HEK293T (cell line): Measurements from ENCODE around the gene ZFP57.
"Not testable (repeated sequence)": the region's sequence is repeated elsewhere in the genome, so short reads cannot be mapped to it uniquely, and the experiment has no call there.

ENCODE experiments used
- CTCF ChIA-PET: fragments of 350-600 bp; formaldehyde crosslinking; extraction: SDS; loops from one replicate; lab custom pipeline; 2021; ENCODE audit warnings: antibody characterized with exemption, inconsistent platforms; lab: Yijun Ruan, JAX
- POLR2A ChIA-PET: fragments of 350-600 bp; formaldehyde crosslinking; extraction: SDS; loops from one replicate; lab custom pipeline; 2020; ENCODE audit warnings: antibody characterized with exemption, inconsistent platforms; lab: Yijun Ruan, JAX
- DNase-seq: peaks from one replicate; pipeline ENCODE4 v3.0.0; 2012; ENCODE audit warnings: mixed read lengths; ENCODE audit errors: extremely low spot score
- ARNT ChIP-seq: fragments of 450-650 bp; IDR thresholded peaks from 2 replicates; pipeline ENCODE4 v1.6.1; 2017; ENCODE audit warnings: mild to moderate bottlenecking
- BHLHE40 ChIP-seq: fragments of 450-650 bp; IDR thresholded peaks from 2 replicates; pipeline ENCODE4 v1.6.1; 2016; ENCODE audit warnings: mild to moderate bottlenecking, moderate library complexity, borderline replicate concordance
- CTBP1 ChIP-seq: fragments of 450-650 bp; IDR thresholded peaks from 2 replicates; pipeline ENCODE4 v1.6.1; 2016; ENCODE audit warnings: borderline replicate concordance
- ELF4 ChIP-seq: fragments of 450-650 bp; IDR thresholded peaks from 2 replicates; pipeline ENCODE4 v1.6.1; 2017; ENCODE audit warnings: antibody characterized with exemption
- FOXA1 ChIP-seq: fragments of 450-650 bp; IDR thresholded peaks from 2 replicates; pipeline ENCODE4 v1.6.1; 2016; ENCODE audit warnings: mild to moderate bottlenecking
- FOXK2 ChIP-seq: fragments of 450-650 bp; IDR thresholded peaks from 2 replicates; pipeline ENCODE4 v1.6.1; 2016; ENCODE audit warnings: mild to moderate bottlenecking
- FOXM1 ChIP-seq: fragments of 450-650 bp; IDR thresholded peaks from 2 replicates; pipeline ENCODE4 v1.6.1; 2017; ENCODE audit warnings: mild to moderate bottlenecking, borderline replicate concordance
- HDGF ChIP-seq: fragments of 450-650 bp; IDR thresholded peaks from 2 replicates; pipeline ENCODE4 v1.6.1; 2017; ENCODE audit warnings: antibody characterized with exemption, borderline replicate concordance
- L3MBTL2 ChIP-seq: fragments of 450-650 bp; conservative IDR thresholded peaks from 2 replicates; pipeline ENCODE4 v1.6.1; 2016; ENCODE audit warnings: mild to moderate bottlenecking
- LEF1 ChIP-seq: fragments of 450-650 bp; IDR thresholded peaks from 2 replicates; pipeline ENCODE4 v1.6.1; 2017; ENCODE audit warnings: mild to moderate bottlenecking, borderline replicate concordance
- NFRKB ChIP-seq: fragments of 450-650 bp; IDR thresholded peaks from 2 replicates; pipeline ENCODE4 v1.6.1; 2016; ENCODE audit warnings: mild to moderate bottlenecking, moderate library complexity
- SP1 ChIP-seq: fragments of 450-650 bp; IDR thresholded peaks from 2 replicates; pipeline ENCODE4 v1.6.1; 2017
- SUZ12 ChIP-seq: fragments of 450-650 bp; IDR thresholded peaks from 2 replicates; pipeline ENCODE4 v1.6.1; 2016; ENCODE audit warnings: mild to moderate bottlenecking
- TARDBP ChIP-seq: fragments of 450-650 bp; IDR thresholded peaks from 2 replicates; pipeline ENCODE4 v1.6.1; 2016
- ZNF384 ChIP-seq: fragments of 450-650 bp; IDR thresholded peaks from 2 replicates; pipeline ENCODE4 v1.6.1; 2016
- TF ChIP-seq, protein P1 (sequence below): fragments of 450-650 bp; IDR thresholded peaks from 2 replicates; pipeline ENCODE4 v1.6.1; 2016

The ZFP57 gene

DNA sequence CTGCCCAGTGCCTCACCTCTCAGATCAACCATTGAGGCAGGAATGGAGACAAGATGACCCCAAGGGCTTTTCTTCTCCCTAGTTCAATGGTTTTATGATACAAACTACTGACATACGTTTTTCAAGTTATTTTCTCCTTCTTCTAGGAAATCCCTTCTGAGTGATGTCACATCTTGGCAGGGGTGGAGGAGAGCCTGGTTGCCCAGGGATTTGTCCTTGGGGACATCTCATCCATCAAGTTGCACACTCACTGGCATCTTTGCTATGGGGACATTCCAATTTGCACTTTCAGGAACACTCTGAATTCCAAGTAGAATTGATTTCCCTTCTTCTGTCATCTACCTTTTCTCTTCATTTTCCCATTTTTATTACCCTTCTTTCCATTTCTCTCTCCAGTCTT is 9.9 kb downstream of the ZFP57 start:
- CTCF ChIA-PET, result interaction anchor here (0.9 kb wide), 1 partner anchor 17 kb away, joined by 3 read pairs; no protein-coding TSS in a partner anchor
- no peak for DNase-seq
- POLR2A ChIA-PET, result no interaction called here
- TF ChIP-seq, protein P1, sequence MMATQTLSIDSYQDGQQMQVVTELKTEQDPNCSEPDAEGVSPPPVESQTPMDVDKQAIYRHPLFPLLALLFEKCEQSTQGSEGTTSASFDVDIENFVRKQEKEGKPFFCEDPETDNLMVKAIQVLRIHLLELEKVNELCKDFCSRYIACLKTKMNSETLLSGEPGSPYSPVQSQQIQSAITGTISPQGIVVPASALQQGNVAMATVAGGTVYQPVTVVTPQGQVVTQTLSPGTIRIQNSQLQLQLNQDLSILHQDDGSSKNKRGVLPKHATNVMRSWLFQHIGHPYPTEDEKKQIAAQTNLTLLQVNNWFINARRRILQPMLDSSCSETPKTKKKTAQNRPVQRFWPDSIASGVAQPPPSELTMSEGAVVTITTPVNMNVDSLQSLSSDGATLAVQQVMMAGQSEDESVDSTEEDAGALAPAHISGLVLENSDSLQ, result no peak
- no peak for TF ChIP-seq FOXA1
- TF ChIP-seq FOXK2, result no peak

DNA sequence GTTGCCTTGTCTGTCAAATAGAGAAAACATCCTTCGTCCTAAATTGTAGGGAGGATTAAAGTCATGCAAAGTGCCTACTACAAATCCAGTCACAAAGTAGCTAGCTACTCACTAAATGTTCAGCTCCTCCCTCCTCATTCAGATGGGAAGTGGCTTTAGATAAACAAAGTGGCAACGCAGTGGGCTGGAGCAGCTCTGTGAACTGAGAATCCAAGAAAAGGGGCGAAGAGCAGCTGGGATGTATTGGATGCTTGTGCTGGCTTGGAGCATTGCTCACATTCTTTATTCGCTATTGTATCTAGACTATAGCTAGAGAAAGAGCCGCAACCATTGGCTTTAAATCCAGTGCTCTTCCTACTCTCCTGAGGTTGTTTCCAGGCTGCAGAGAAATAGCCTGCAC is 13.8 kb downstream of the ZFP57 start:
- no peak for DNase-seq
- CTCF ChIA-PET, result interaction anchor here (1.0 to 7.6 kb wide), 2 partner anchors 15 to 29 kb away, joined by 5 to 118 read pairs; no protein-coding TSS in a partner anchor
- POLR2A ChIA-PET, result interaction anchor here (1.0 kb wide), 1 partner anchor 17 kb away, joined by 5 read pairs; no protein-coding TSS in a partner anchor
- TF ChIP-seq FOXA1, result no peak
- TF ChIP-seq FOXM1, result no peak
- TF ChIP-seq L3MBTL2, result no peak
- no peak for TF ChIP-seq TARDBP
- TF ChIP-seq FOXK2, result no peak
- TF ChIP-seq SP1, result no peak
- TF ChIP-seq CTBP1, result no peak
- TF ChIP-seq, protein P1, result no peak
- no peak for TF ChIP-seq ARNT
- no peak for TF ChIP-seq LEF1
- no peak for TF ChIP-seq SUZ12
- no peak for TF ChIP-seq ZNF384
- TF ChIP-seq ELF4, result no peak
- TF ChIP-seq NFRKB, result no peak
- TF ChIP-seq BHLHE40, result no peak
- TF ChIP-seq HDGF, result no peak

- CTCF ChIA-PET, result interaction anchor here (1.0 to 7.6 kb wide), 2 partner anchors 15 to 30 kb away, joined by 5 to 118 read pairs; no protein-coding TSS in a partner anchor
- TF ChIP-seq TARDBP (no peak), ZNF384 (no peak)
- DNase-seq, result no peak
- POLR2A ChIA-PET, result interaction anchor here (1.0 kb wide), 1 partner anchor 16 kb away, joined by 5 read pairs; no protein-coding TSS in a partner anchor
Measured at GRCh38 chr6:29666826-29667130, 14.2 kb downstream of the ZFP57 start.

GRCh38 chr6:29665942-29666825 is 14.8 kb downstream of the ZFP57 start:
- TF ChIP-seq, protein P1, result peak; percentile 83
- no peak for TF ChIP-seq BHLHE40
- no peak for DNase-seq
- ChIA-PET POLR2A (interaction anchor here (1.0 kb wide), 1 partner anchor 16 kb away, joined by 5 read pairs; no protein-coding TSS in a partner anchor), CTCF (interaction anchor here (0.7 to 7.6 kb wide), 4 partner anchors 14 to 87 kb away, joined by 3 to 118 read pairs (median 4); no protein-coding TSS in a partner anchor)

- ChIA-PET POLR2A (no interaction called here), CTCF (interaction anchor here (7.6 kb wide), 1 partner anchor 11 kb away, joined by 118 read pairs; no protein-coding TSS in a partner anchor)
- no peak for DNase-seq
- TF ChIP-seq BHLHE40, result no peak
- TF ChIP-seq FOXA1, result no peak
- no peak for TF ChIP-seq HDGF
Measured at GRCh38 chr6:29663300-29664042, 17.5 kb downstream of the ZFP57 start.

DNA sequence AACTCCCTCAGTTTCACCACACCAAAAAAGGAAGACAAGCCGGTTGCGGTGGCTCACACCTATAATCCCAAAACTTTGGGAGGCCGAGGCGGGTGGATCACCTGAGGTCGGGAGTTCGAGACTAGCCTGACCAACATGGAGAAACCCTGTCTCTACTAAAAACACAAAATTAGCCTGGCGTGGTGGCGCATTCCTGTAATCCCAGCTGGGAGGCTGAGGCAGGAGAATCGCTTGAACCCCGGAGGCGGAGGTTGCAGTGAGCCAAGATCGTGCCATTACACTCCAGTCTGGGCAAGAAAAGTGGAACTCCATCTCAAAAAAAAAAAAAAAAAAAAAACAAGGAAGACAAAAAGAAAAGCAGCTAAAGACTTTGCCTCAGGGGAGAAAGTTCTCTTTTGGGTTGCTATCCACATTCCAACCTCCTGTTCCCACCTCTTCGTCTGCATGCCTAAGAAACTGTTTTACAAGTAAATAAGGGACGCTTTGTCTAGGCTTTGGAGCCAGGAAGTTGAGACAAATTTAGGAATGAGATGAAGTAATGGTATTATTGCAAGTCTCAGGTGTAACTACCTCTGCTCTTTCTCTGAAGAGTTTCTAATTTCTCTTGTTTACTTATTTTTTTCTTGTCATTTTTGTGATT is 19.3 kb downstream of the ZFP57 start:
- POLR2A ChIA-PET, DNase-seq: not testable (repeated sequence)
- CTCF ChIA-PET, result interaction anchor here (7.6 kb wide), 1 partner anchor 10 kb away, joined by 118 read pairs; no protein-coding TSS in a partner anchor
